ENCODE results near the gene PHACTR1. TPM values are rescaled to one million over a fixed set of nuclear protein-coding genes. Genes with fewer than 3 reads are reported as not detected.
A peak's percentile ranks its signal among the peaks of the same experiment; 100 is the strongest.

Gene PHACTR1
- total and polyA plus RNA-seq, 8 donors, result 1.4 to 12.4 (median 9.3) TPM

DNA sequence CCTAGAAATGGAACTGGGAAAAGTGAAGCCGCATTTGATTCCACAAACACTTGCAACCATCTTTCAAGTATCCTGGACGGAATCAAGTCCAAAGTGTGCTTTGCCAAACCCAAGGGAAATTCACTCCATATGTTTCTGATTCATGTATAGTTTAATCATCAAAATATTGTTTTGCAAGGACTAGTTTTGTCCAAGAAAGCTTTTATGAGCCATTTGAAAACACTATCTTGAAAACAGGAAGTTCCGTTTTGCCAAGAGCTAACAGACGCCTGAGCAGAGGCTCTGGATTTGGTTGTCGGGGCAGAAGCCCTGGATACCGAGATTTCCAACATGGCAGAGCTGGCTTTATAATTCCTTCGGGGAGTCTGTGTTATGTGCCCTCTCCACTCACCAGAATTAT, 251.1 kb downstream of the PHACTR1 start:
- TF ChIP-seq, protein P1, sequence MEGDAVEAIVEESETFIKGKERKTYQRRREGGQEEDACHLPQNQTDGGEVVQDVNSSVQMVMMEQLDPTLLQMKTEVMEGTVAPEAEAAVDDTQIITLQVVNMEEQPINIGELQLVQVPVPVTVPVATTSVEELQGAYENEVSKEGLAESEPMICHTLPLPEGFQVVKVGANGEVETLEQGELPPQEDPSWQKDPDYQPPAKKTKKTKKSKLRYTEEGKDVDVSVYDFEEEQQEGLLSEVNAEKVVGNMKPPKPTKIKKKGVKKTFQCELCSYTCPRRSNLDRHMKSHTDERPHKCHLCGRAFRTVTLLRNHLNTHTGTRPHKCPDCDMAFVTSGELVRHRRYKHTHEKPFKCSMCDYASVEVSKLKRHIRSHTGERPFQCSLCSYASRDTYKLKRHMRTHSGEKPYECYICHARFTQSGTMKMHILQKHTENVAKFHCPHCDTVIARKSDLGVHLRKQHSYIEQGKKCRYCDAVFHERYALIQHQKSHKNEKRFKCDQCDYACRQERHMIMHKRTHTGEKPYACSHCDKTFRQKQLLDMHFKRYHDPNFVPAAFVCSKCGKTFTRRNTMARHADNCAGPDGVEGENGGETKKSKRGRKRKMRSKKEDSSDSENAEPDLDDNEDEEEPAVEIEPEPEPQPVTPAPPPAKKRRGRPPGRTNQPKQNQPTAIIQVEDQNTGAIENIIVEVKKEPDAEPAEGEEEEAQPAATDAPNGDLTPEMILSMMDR (IDR thresholded peaks at IDR 0.05), result no peak
- Histone ChIP-seq H3K27me3 (no peaks in the 10 kb centered on the region), H3K36me3 (no peaks in the 10 kb centered on the region), H3K27ac (no peak overlapping the region), H3K4me1 (peaks cover 0 to 3% (median 0%) of the 10 kb centered on the region in 3 donors), H3K4me3 (no peak overlapping the region), H3K9me3 (no peaks in the 10 kb centered on the region)
- FAIRE-seq, result no peak
- intact Hi-C loops (cut with DNase I), result no loop called here
- WGBS, 2 donors, result 86 to 92% methylated on average over 7 of the region's 7 CpGs
- no peak for ATAC-seq
- DNase-seq, result no peak

DNA sequence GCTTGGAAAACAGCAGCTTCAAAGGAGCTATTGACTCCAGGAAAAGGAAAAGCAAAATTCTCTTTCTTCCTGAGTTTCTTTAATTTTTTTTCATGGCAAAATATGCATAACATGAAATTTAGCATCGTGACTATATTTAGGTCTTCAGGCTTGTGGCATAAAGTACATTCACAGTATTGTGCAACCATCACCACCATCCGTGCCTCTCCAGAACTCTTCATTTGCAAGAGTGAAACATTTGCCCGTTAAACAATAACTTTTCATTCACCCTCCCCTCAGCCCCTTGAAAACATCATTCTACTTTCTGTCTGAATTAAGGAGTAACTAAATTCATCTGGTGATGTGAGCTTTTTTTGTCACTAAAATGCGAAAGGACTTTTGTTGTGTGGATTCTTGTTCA, 251.7 kb downstream of the PHACTR1 start:
- H3K4me1 ChIP-seq, result peaks cover 0 to 6% (median 0%) of the 10 kb centered on the region in 3 donors
- H3K9me3 ChIP-seq, result no peaks in the 10 kb centered on the region
- FAIRE-seq (no peak), DNase-seq (no peak), ATAC-seq (no peak)
- H3K27ac ChIP-seq, result no peak overlapping the region
- TF ChIP-seq, protein P1 (IDR thresholded peaks at IDR 0.05), result no peak
- WGBS, 2 donors, result 77 to 84% methylated on average over 4 of the region's 4 CpGs
- intact Hi-C loops (cut with DNase I), result no loop called here
- no peaks in the 10 kb centered on the region for H3K36me3 ChIP-seq
- no peak overlapping the region for H3K4me3 ChIP-seq
- no peaks in the 10 kb centered on the region for H3K27me3 ChIP-seq

DNA sequence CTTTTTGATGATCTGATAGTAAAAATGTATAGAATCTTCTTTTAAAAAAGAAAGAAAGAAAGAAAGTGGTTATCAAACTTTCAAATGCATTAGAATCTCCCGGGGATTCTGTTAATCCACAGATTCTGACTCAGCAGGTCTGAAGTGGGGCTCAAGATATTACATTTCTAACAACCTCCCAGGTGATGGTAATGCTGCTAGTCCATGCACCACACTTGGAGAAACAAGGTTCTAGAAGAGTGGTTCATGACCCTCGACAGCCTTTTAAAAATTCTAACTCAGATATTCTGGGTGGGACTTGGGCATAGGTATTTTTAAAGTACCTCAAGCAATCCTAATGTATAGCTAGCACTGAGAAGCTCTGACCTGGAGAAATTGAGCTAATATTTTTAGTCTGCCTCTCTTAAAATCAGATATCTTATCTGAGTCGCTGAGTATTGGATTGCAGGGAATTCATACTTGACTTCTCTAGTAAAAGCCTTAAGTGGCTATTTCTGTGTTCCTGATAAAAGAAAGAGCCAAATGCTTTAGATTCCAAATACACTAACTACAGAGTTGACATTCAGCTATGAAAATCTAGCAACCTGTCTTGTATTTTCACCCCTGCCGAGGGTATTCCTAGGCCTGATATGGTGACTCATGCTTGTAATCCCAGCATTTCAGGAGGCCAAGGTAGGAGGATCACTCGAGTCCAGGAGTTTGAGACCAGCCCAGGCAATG, 252.4 kb downstream of the PHACTR1 start:
- no peak for DNase-seq
- Histone ChIP-seq H3K4me1 (peaks cover 0 to 11% (median 0%) of the 10 kb centered on the region in 3 donors), H3K27me3 (no peaks in the 10 kb centered on the region), H3K9me3 (no peaks in the 10 kb centered on the region), H3K27ac (no peak overlapping the region), H3K36me3 (no peaks in the 10 kb centered on the region), H3K4me3 (no peak overlapping the region)
- intact Hi-C loops (cut with DNase I), result no loop called here
- WGBS, 2 donors, result 71 to 74% methylated on average over 5 of the region's 5 CpGs
- FAIRE-seq, result no peak
- TF ChIP-seq, protein P1 (IDR thresholded peaks at IDR 0.05), result no peak
- no peak for ATAC-seq

DNA sequence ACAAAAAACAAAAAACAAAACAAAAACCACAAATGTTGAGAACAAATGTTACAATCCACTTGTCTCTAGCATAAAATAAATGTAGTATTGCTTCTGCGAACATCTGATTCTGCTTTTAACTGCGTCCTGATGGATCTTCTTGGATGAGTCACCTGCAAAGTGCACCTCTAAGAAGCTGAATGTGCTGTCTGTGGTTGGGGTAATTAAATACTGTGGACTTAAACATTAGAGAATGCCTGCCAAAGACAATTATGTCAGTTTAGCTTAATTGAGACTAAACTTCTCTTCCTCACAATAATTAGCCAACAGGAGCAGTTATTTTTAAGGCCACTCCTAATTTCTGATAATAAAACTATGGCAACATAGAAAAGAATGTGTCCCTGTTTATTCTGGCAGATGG, 253.4 kb downstream of the PHACTR1 start:
- H3K36me3 ChIP-seq, result no peaks in the 10 kb centered on the region
- H3K27me3 ChIP-seq, result no peaks in the 10 kb centered on the region
- H3K4me1 ChIP-seq, result peaks cover 0 to 16% (median 0%) of the 10 kb centered on the region in 3 donors
- no peaks in the 10 kb centered on the region for H3K9me3 ChIP-seq
- no peak for DNase-seq
- TF ChIP-seq, protein P1 (IDR thresholded peaks at IDR 0.05), result no peak
- no peak overlapping the region for H3K4me3 ChIP-seq
- H3K27ac ChIP-seq, result no peak overlapping the region
- WGBS, 2 donors, result 92 to 95% methylated on average over 2 of the region's 2 CpGs
- ATAC-seq, result no peak
- intact Hi-C loops (cut with DNase I), result no loop called here
- no peak for FAIRE-seq

DNA sequence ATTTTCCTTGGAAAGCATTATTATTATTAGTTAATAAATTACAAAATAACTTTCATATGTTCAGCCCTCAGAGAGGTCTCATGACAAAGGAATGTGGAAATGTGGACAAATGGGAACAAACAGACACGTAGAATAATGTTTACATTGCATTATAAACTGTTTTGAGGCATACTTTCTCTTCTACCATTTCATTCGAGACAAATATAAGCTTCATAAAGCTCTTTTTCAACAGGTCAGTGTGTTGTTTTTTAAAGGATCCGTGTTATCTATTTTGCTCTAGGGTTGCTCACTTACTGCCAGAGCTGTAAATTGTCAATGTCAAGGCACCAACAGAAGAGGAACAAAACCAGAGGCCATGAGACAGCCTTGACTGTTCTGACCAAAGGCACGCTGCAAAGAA, 256.8 kb downstream of the PHACTR1 start:
- TF ChIP-seq, protein P1 (IDR thresholded peaks at IDR 0.05), result no peak
- intact Hi-C loops (cut with DNase I), result no loop called here
- no peaks in the 10 kb centered on the region for H3K36me3 ChIP-seq
- FAIRE-seq (no peak), ATAC-seq (peak in 3 of 4 donors; percentile 67 to 85 (median 71)), DNase-seq (no peak)
- H3K27me3 ChIP-seq, result no peaks in the 10 kb centered on the region
- peak overlapping the region in 2 of 4 donors; percentile 6 to 46 for H3K27ac ChIP-seq
- 26 to 29% methylated on average over 4 of the region's 4 CpGs for WGBS, 2 donors
- peaks cover 0 to 16% (median 0%) of the 10 kb centered on the region in 3 donors for H3K4me1 ChIP-seq
- H3K9me3 ChIP-seq, result no peaks in the 10 kb centered on the region
- no peak overlapping the region for H3K4me3 ChIP-seq

Measured in pancreas (tissue), 10 donors.